Measurements from ENCODE around the gene RPS17. TPM values are rescaled to one million over a fixed set of nuclear protein-coding genes. Genes with fewer than 3 reads are reported as not detected.
"Not testable (repeated sequence)": the region's sequence is repeated elsewhere in the genome, so short reads cannot be mapped to it uniquely, and the experiment has no call there.

Gene RPS17
- total and polyA plus RNA-seq, 2 of the 4 experiments (the other 2 are of a cell fraction), result 2,617 to 4,201 TPM

GRCh38 chr15:82502700-82503339 is 37.4 kb downstream of the RPS17 start:
- H3K79me1 ChIP-seq (ENCODE audit: low read depth in 1 of 2, low read length in 2 of 2); H3K14ac ChIP-seq (replicated peaks; ENCODE audit: low read depth, low read length); intact Hi-C loops (cut with micrococcal nuclease); H2AK9ac ChIP-seq (replicated peaks; ENCODE audit: low read depth, low read length, poor library complexity); H3K27me3 ChIP-seq (ENCODE audit: control insufficient read depth, insufficient read depth, low read length); H3K4ac ChIP-seq (ENCODE audit: low read depth, low read length); H3K56ac ChIP-seq (ENCODE audit: extremely low read depth, insufficient read depth, low read length); H2AFZ ChIP-seq (replicated peaks; ENCODE audit: low read length, poor library complexity); H2AK5ac ChIP-seq (ENCODE audit: low read depth, low read length); H3K9ac ChIP-seq (ENCODE audit: low read depth, low read length); BruUV-seq (replicated peaks); POLR2A ChIA-PET (ENCODE audit: unreplicated experiment); H3K27ac ChIP-seq (ENCODE audit: insufficient read depth, low read length); H4K8ac ChIP-seq (ENCODE audit: low read depth in 2 of 2, low read length in 2 of 2); H3K9me3 ChIP-seq (ENCODE audit: control insufficient read depth, insufficient read depth, low read length); H2BK5ac ChIP-seq (ENCODE audit: low read depth, low read length, poor library complexity, severe bottlenecking); H4K20me1 ChIP-seq (ENCODE audit: insufficient read depth, low read length); H3K4me3 ChIP-seq (ENCODE audit: insufficient read depth, low read depth, low read length); H3K4me1 ChIP-seq (ENCODE audit: control insufficient read depth, insufficient read depth, low read length); H4K91ac ChIP-seq (ENCODE audit: insufficient read depth, low read depth, low read length); H4K5ac ChIP-seq (ENCODE audit: low read depth, low read length); in situ Hi-C loops (cut with MboI; ENCODE audit: low sequenced_read_pairs); H3K9me1 ChIP-seq (ENCODE audit: insufficient read depth, low read length); H3K23ac ChIP-seq (ENCODE audit: low read depth, low read length); H2BK120ac ChIP-seq (ENCODE audit: low read depth, low read length); H3K4me2 ChIP-seq (ENCODE audit: low read depth, low read length); CTCF ChIA-PET; H2BK15ac ChIP-seq (ENCODE audit: low read depth, low read length); H3K18ac ChIP-seq (ENCODE audit: low read depth, low read length); DNase-seq; H3K36me3 ChIP-seq (ENCODE audit: control insufficient read depth, insufficient read depth, low read length); H2BK20ac ChIP-seq (ENCODE audit: low read depth, low read length); dilution Hi-C loops (cut with HindIII; ENCODE audit: low sequenced_read_pairs, unreplicated experiment): not testable (repeated sequence)
- ATAC-seq (ENCODE audit: low read depth), result peak; percentile 41
- no CpG with 5 or more reads among the region's 7 CpGs for WGBS, 2 experiments (ENCODE audit: extremely low coverage in 2 of 2, insufficient read length in 1 of 2)
- TF ChIP-seq RAD21 (IDR thresholded peaks at IDR 0.05; ENCODE audit: low read length), result peak; percentile 12; the same call in 1 of the 2 replicates
- 0 out of 2 replicates have a peak, but pooled peaks have one; percentile 6 for TF ChIP-seq CTCF (conservative IDR thresholded peaks at IDR 0.05; ENCODE audit: low read depth, low read length)

GRCh38 chr15:82500772-82501171 is 39.5 kb downstream of the RPS17 start:
- H3K36me3 ChIP-seq (ENCODE audit: control insufficient read depth, insufficient read depth, low read length); H3K4me1 ChIP-seq (ENCODE audit: control insufficient read depth, insufficient read depth, low read length); H4K8ac ChIP-seq (ENCODE audit: low read depth in 2 of 2, low read length in 2 of 2); H2BK15ac ChIP-seq (ENCODE audit: low read depth, low read length); H3K79me1 ChIP-seq (ENCODE audit: low read depth in 1 of 2, low read length in 2 of 2); H2BK120ac ChIP-seq (ENCODE audit: low read depth, low read length); H3K4ac ChIP-seq (ENCODE audit: low read depth, low read length); H3K27me3 ChIP-seq (ENCODE audit: control insufficient read depth, insufficient read depth, low read length); H3K56ac ChIP-seq (ENCODE audit: extremely low read depth, insufficient read depth, low read length); H3K9me3 ChIP-seq (ENCODE audit: control insufficient read depth, insufficient read depth, low read length); POLR2A ChIA-PET (ENCODE audit: unreplicated experiment); H3K27ac ChIP-seq (ENCODE audit: insufficient read depth, low read length); H4K20me1 ChIP-seq (ENCODE audit: insufficient read depth, low read length); H4K91ac ChIP-seq (ENCODE audit: insufficient read depth, low read depth, low read length); H4K5ac ChIP-seq (ENCODE audit: low read depth, low read length); in situ Hi-C loops (cut with MboI; ENCODE audit: low sequenced_read_pairs); intact Hi-C loops (cut with micrococcal nuclease); H3K4me3 ChIP-seq (ENCODE audit: insufficient read depth, low read depth, low read length); H3K23ac ChIP-seq (ENCODE audit: low read depth, low read length); H2BK5ac ChIP-seq (ENCODE audit: low read depth, low read length, poor library complexity, severe bottlenecking); H3K14ac ChIP-seq (replicated peaks; ENCODE audit: low read depth, low read length); H3K9me1 ChIP-seq (ENCODE audit: insufficient read depth, low read length); H3K4me2 ChIP-seq (ENCODE audit: low read depth, low read length); H2AK9ac ChIP-seq (replicated peaks; ENCODE audit: low read depth, low read length, poor library complexity); H3K9ac ChIP-seq (ENCODE audit: low read depth, low read length); dilution Hi-C loops (cut with HindIII; ENCODE audit: low sequenced_read_pairs, unreplicated experiment); H2AK5ac ChIP-seq (ENCODE audit: low read depth, low read length); ATAC-seq (ENCODE audit: low read depth); H3K18ac ChIP-seq (ENCODE audit: low read depth, low read length); H2BK20ac ChIP-seq (ENCODE audit: low read depth, low read length); H2AFZ ChIP-seq (replicated peaks; ENCODE audit: low read length, poor library complexity); CTCF ChIA-PET; DNase-seq; BruUV-seq (replicated peaks): not testable (repeated sequence)
- WGBS, 2 experiments (ENCODE audit: extremely low coverage in 2 of 2, insufficient read length in 1 of 2), result no CpG with 5 or more reads among the region's 4 CpGs

Data from IMR-90 (cell line).